Stimulated activated memory B cell treated with anti-CD40 and anti-IgM and Interleukin-4, amounts not matched to agents 10 μg/mL and 1 μg/mL and 100 μg/mL, for 72 hours (primary cell): ENCODE measurements around the gene NELFB.

Source experiments
- ATAC-seq: fragments of 150-1000 bp; cut with Tn5 transposase; 2 replicates; pipeline ENCODE4 v1.10.0; 2021
- H3K27ac Mint-ChIP-seq: one replicate; pipeline ENCODE4 v1.8.0; 2022; ENCODE audit warnings: mild to moderate bottlenecking, mixed read lengths
- H3K27me3 Mint-ChIP-seq: one replicate; pipeline ENCODE4 v1.8.0; 2022; ENCODE audit warnings: mixed read lengths
- H3K36me3 Mint-ChIP-seq: one replicate; pipeline ENCODE4 v1.8.0; 2022; ENCODE audit warnings: mixed read lengths
- H3K4me1 Mint-ChIP-seq: one replicate; pipeline ENCODE4 v1.8.0; 2022; ENCODE audit warnings: mixed read lengths
- H3K4me3 Mint-ChIP-seq: one replicate; pipeline ENCODE4 v1.8.0; 2022; ENCODE audit warnings: mild to moderate bottlenecking, moderate library complexity, mixed read lengths
- H3K9me3 Mint-ChIP-seq: one replicate; pipeline ENCODE4 v1.8.0; 2022; ENCODE audit warnings: mixed read lengths

NELFB gene

DNA sequence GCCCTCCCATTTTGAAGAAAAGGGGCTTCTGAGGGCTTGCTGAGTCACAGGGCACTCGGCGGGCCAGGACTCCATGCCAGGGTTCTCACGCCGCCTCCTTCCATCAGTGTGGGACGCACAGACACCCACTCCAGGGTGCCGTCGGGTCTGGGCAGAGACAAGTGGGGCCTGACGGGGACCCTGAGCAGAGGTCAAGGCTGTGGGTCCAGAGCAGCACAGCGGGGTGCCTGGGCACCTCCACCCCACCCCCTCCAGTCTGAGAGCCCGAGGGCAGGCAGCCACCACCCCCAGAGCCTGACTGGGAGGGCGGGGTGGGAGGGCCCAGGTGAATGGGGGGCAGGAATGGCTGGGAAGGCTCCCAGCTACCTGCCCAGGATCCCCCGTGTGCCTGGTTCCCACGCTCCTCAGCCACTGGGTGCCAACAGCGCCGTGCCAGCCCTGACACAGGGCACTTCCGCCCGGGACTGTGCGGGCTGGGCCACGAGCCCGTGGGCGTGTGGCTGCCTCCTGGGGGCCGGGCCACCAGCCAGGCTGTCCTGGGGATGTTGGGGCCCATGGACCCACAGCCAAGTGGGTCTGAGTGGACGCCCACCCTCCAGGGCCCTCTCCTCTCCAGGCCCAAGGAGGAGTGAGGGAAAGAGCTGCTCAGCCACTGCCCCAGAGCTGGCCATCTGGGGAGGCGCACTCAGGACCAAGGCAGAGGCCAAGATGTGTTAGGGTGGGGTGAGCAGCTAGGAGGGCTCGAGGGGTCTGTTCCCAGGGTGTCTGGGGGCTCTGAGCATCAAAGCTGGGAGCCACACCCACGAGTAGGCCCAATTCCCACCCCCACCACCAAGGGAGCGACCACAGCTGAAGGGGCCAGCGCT is 57.1 kb downstream of the NELFB start:
- Mint-ChIP-seq H3K9me3 (no peaks in the 10 kb centered on the region), H3K4me1 (peaks cover 4% of the 10 kb centered on the region), H3K27me3 (peaks cover 23% of the 10 kb centered on the region), H3K27ac (no peak overlapping the region), H3K36me3 (no peaks in the 10 kb centered on the region), H3K4me3 (no peak overlapping the region)
- ATAC-seq, result no peak

DNA sequence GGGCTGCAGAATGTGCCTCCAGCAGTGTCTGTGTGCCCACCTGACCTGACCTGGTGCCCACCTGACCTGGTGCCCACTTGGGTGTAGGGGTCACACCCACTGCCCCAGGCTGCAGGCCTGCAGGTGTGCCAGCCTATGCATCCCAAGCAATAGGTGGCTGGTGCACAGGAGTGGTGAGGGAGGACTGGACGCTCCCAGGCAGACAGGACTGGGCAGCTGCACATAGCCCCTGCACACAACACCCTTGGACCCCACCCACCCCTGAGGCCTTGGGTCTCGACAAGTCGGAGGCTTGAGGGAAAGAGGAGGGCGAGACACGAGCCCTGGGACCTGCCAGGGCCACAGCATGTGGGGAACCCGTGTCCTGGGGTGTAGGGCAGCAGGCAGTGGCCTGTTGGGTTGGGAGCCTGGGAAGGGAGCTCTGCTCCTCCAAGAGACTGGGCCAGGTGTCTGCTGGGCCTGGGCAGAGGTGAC is 57.8 kb downstream of the NELFB start:
- H3K9me3 Mint-ChIP-seq, result no peaks in the 10 kb centered on the region
- H3K27ac Mint-ChIP-seq, result no peak overlapping the region
- no peaks in the 10 kb centered on the region for H3K36me3 Mint-ChIP-seq
- H3K4me3 Mint-ChIP-seq, result no peak overlapping the region
- peaks cover 18% of the 10 kb centered on the region for H3K27me3 Mint-ChIP-seq
- no peak for ATAC-seq
- H3K4me1 Mint-ChIP-seq, result no peaks in the 10 kb centered on the region

- ATAC-seq, result no peak
- Mint-ChIP-seq H3K4me3 (no peak overlapping the region), H3K9me3 (no peaks in the 10 kb centered on the region), H3K4me1 (no peaks in the 10 kb centered on the region), H3K36me3 (no peaks in the 10 kb centered on the region), H3K27ac (no peak overlapping the region), H3K27me3 (peaks cover 18% of the 10 kb centered on the region)
These were observed 58.3 kb downstream of the NELFB start for GRCh38 chr9:137313326-137313936.

GRCh38 chr9:137313956-137314560 is 58.9 kb downstream of the NELFB start:
- Mint-ChIP-seq H3K4me3 (no peak overlapping the region), H3K36me3 (no peaks in the 10 kb centered on the region)
- no peak for ATAC-seq

DNA sequence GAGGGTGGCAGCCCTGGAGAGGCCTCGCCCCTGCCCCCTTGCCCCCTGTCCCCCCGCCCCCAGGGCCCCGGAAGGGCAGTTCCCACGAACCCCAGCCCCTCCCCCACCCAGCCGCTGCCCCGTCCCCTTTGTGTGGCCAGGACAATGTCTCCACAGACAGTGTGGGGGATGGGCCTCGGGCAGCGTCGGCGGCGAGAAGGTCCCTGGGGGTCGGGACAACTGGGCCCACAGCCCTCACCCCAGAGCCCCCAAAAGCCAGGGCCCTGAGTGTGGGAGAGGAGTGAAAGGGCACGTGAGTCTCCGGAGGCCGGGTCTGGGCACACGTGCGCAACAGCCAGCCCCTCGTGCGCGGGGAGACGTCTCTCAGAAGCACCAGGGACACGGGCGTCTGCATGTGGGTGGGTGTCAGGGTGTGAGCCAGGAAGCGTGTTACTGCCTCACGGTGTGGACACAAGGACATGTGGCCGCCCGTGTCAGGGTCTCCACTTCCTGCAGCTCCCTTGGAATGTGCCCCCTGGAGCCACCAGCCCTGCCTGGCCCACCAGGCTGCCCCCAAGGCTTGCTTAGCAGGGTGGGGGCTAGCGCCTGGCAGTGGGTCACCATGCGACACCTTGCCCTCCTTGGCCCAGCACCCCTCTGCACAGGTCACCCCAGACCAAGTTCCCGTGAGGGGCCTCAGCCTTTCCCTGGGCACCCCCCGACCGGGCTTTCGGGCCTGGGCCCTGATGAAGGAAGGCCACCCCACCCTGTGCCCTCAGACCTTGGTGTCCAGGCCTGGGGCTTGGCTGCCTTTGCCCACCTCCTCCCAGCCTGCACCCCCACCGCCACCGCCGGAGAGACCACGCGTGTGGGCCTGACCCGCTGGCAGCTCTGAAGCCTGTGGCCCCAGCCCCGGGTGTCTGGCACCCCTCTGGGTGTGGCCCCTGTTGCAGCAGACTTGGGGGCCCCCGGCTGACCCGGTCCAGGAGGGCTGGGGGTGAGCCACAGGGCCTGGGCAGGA is 59.7 kb downstream of the NELFB start:
- Mint-ChIP-seq H3K4me1 (peaks cover 3% of the 10 kb centered on the region), H3K9me3 (no peaks in the 10 kb centered on the region), H3K4me3 (no peak overlapping the region), H3K36me3 (no peaks in the 10 kb centered on the region), H3K27me3 (peaks cover 18% of the 10 kb centered on the region), H3K27ac (no peak overlapping the region)
- ATAC-seq, result no peak

More at GRCh38 chr9:137313956-137314560, 58.9 kb downstream of the NELFB start:
- Mint-ChIP-seq H3K4me1 (no peaks in the 10 kb centered on the region), H3K27ac (no peak overlapping the region), H3K9me3 (no peaks in the 10 kb centered on the region), H3K27me3 (peaks cover 18% of the 10 kb centered on the region)

GRCh38 chr9:137315581-137316011 is 60.5 kb downstream of the NELFB start:
- Mint-ChIP-seq H3K4me3 (no peak overlapping the region), H3K36me3 (no peaks in the 10 kb centered on the region), H3K27me3 (peaks cover 18% of the 10 kb centered on the region), H3K27ac (no peak overlapping the region), H3K4me1 (peaks cover 10% of the 10 kb centered on the region), H3K9me3 (no peaks in the 10 kb centered on the region)
- no peak for ATAC-seq

GRCh38 chr9:137316012-137316981 is 61.2 kb downstream of the NELFB start:
- Mint-ChIP-seq H3K9me3 (no peaks in the 10 kb centered on the region), H3K36me3 (no peaks in the 10 kb centered on the region), H3K27me3 (peaks cover 18% of the 10 kb centered on the region), H3K4me1 (peaks cover 14% of the 10 kb centered on the region), H3K27ac (peak overlapping the region; percentile 30), H3K4me3 (peak overlapping the region; percentile 14)
- ATAC-seq, result peak; percentile 16

DNA sequence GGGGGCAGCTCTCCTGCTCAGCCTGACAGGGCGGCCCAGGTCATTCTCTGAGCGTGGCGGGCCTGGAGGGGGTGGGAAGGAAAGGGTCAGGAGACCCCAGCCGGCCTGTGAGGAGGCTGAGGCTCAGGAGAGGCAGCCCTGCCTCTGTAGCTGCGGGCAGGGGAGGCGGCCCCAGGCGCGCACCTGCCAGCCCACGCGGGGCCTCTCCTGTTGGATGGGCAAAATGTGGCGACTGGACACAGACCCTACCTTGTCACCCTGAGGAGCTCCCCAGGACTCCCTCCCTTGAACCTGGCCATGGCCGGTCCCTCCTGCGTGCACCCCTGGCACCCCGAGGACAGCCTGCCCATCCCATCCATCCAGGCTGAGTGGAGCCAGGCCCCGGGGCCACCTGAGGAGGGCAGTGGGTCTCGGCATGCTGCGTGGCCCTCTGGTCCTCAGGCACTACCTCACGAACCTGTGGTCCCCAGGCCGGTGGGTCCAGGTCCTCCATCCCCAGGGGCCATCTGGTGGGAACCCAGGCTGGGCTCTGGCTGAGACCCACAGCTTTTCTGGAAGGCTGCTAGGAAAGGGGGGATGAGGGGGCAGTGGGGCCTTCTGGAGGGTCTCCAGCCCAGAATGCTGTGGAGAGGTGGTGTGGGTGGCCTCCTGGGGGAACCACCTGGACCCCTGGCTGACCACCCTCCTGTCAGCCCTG is 62.0 kb downstream of the NELFB start:
- Mint-ChIP-seq H3K4me1 (peaks cover 14% of the 10 kb centered on the region), H3K4me3 (no peak overlapping the region), H3K36me3 (no peaks in the 10 kb centered on the region), H3K27me3 (peaks cover 18% of the 10 kb centered on the region), H3K27ac (peak overlapping the region; percentile 30), H3K9me3 (no peaks in the 10 kb centered on the region)
- ATAC-seq, result no peak

GRCh38 chr9:137317718-137318511 is 62.8 kb downstream of the NELFB start:
- H3K36me3 Mint-ChIP-seq, result no peaks in the 10 kb centered on the region
- H3K9me3 Mint-ChIP-seq, result no peaks in the 10 kb centered on the region
- no peak for ATAC-seq
- peaks cover 14% of the 10 kb centered on the region for H3K4me1 Mint-ChIP-seq
- H3K4me3 Mint-ChIP-seq, result no peak overlapping the region
- H3K27ac Mint-ChIP-seq, result no peak overlapping the region
- peaks cover 18% of the 10 kb centered on the region for H3K27me3 Mint-ChIP-seq

- no peak for ATAC-seq
- peaks cover 14% of the 10 kb centered on the region for H3K4me1 Mint-ChIP-seq
- peaks cover 18% of the 10 kb centered on the region for H3K27me3 Mint-ChIP-seq
- H3K9me3 Mint-ChIP-seq, result no peaks in the 10 kb centered on the region
- no peak overlapping the region for H3K27ac Mint-ChIP-seq
- no peak overlapping the region for H3K4me3 Mint-ChIP-seq
- H3K36me3 Mint-ChIP-seq, result no peaks in the 10 kb centered on the region
These were observed 63.5 kb downstream of the NELFB start for GRCh38 chr9:137318602-137319001.

DNA sequence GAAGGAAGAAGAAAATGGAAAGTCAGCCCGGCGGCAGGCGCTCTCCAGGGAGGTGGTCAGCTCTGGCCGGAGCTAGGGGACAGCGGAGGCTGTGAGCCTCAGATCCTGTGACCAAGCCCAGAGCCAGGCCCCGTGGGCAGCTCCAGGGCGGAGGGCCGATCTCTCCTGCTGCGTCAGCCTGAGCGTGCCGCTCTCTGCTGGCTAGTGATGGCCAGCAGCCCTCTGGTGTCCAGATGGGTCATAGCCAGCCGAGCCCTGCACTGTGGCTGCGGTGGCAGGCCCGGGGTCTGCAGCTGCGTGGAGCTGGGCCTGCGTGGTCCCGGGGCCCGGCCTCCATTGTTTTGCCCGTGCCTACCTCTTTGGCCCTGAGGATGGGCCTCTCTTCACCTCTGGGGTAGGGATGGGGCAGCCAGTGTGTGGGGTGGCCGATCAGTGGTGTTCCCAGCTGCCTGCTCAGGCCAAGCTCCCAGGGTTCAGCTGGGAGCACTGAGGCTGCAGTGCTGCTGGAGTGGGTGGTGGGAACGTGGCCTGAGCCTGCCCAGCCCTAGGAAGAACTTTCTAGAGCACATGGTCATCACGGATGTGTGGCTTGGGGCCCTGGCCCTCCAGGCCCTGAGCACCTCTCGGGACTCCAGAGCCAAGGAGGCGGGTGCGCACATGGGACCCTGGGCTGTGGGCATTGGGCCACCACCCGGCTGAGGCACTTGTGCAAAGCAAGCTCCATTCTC is 64.0 kb downstream of the NELFB start:
- Mint-ChIP-seq H3K27me3 (peaks cover 14% of the 10 kb centered on the region), H3K36me3 (no peaks in the 10 kb centered on the region), H3K4me3 (no peak overlapping the region), H3K4me1 (peaks cover 14% of the 10 kb centered on the region), H3K27ac (no peak overlapping the region), H3K9me3 (no peaks in the 10 kb centered on the region)
- no peak for ATAC-seq
